ENCODE measurements around the gene OSBP2.

DNA sequence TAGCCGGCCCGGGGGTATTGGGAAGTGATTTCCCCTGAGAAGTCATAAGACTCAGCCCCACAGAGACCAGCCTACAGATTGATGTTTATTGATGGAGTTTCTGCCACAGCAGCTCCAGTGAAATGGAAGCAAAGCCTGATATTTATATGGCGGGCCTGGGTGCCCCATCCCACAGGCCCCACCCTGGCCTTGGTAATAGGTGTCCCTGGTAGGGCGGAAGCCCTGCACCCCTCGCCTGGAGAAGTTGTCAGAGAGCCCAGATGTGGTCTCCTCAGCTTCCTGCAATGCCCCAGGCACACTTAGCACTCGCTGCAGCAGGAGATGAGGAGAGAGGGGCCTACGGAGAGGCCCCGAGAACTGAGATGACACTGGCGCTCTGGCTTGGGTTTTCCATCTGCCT lies 166.5 kb downstream of the OSBP2 start:
- TF ChIP-seq, protein P1, sequence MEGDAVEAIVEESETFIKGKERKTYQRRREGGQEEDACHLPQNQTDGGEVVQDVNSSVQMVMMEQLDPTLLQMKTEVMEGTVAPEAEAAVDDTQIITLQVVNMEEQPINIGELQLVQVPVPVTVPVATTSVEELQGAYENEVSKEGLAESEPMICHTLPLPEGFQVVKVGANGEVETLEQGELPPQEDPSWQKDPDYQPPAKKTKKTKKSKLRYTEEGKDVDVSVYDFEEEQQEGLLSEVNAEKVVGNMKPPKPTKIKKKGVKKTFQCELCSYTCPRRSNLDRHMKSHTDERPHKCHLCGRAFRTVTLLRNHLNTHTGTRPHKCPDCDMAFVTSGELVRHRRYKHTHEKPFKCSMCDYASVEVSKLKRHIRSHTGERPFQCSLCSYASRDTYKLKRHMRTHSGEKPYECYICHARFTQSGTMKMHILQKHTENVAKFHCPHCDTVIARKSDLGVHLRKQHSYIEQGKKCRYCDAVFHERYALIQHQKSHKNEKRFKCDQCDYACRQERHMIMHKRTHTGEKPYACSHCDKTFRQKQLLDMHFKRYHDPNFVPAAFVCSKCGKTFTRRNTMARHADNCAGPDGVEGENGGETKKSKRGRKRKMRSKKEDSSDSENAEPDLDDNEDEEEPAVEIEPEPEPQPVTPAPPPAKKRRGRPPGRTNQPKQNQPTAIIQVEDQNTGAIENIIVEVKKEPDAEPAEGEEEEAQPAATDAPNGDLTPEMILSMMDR (conservative IDR thresholded peaks at IDR 0.05; ENCODE audit: low read depth, low read length), result no peak
- TF ChIP-seq EZH2 (IDR thresholded peaks at IDR 0.05; ENCODE audit: low read length, unreplicated experiment), result no peak

All from PC-3 (cell line).